NCI-H748 treated with DMSO at 0.1 percent for 48 hours (cell line): ENCODE results near the gene GAST.

Experiments used
- DNase-seq: peaks from one replicate; lab custom pipeline; 2025; lab: John Stamatoyannopoulos, UW

Gene GAST

GRCh38 chr17:41707803-41708669, 4.1 kb upstream of the GAST start:
- no peak for DNase-seq

- DNase-seq = peak; percentile 70
Observed at GRCh38 chr17:41710472-41711090, 1.6 kb upstream of the GAST start.

DNA sequence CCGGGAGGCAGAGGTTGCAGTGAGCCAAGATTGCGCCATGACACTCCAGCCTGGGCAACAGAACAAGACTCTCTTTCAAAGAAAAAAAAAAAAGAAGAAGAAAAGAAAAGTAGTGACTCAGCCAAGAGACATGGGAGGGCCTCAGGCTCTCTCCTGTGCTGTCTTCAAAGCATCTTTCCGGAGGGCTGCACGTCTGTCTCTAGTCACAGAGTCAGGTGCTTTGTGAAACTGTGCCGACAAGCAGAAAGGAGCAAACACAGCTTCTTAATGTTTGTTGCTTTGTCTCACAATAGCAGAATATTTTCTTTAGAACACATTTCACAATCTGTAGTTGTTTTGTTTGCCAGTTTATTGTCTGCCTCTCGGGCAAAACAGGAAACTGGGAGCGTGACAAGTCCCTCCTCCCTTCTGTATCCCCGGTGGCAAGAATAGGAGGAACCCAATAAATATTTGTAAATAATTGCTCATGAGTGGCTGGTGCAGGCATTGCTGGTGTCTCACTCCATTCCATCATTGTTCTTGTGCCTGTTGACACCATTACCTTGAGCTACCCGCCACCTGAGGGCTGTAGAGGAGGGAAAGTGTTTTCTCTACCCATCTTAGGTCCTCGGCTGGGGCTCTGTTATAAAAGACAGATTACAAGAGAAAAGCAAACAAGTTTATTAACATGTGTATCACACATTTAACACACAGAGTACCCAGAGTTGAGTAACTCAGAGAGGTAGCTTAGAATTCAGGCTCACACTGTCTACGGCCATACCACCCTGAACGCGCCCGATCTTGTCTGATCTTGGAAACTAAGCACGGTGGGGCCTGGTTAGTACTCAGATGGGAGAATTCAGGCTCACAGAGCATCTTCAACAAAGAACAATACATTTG, 5.5 kb downstream of the GAST start:
- DNase-seq = no peak

GRCh38 chr17:41718287-41718645, 6.1 kb downstream of the GAST start:
- no peak for DNase-seq

GRCh38 chr17:41722231-41722630, 10.1 kb downstream of the GAST start:
- no peak for DNase-seq

DNA sequence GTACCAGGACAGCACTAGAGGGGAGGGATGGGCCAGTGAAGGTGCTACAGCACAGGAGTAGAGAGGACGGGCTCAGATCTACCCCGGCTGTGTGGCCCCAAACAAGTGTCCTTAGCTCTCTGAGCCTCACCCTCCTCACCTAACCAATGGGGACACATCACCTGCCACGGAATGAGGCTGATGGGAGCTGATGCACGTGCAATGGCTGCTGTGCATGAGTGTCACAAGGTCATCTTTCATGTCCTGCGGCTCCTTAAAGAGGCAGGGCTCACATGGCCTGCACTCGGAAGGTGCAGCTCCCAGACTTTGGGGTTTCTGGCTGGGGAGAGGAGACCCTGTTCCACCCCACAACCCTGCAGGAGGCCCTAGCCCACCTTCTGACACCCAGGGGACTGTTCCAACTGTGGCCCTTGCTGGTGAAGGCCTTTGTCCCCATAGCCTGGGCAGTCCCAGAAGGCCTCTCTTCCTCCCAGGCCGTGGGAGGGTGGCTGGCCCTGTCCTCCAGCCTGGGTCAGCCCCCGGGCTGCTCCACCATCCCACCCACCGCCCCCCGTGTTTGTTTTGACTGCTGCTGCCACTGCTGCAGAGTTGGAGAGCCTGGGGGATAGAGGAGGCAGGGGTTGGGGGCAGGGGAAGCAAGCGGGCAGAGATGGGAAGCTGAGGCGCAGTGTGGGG, 11.8 kb downstream of the GAST start:
- DNase-seq = no peak

DNA sequence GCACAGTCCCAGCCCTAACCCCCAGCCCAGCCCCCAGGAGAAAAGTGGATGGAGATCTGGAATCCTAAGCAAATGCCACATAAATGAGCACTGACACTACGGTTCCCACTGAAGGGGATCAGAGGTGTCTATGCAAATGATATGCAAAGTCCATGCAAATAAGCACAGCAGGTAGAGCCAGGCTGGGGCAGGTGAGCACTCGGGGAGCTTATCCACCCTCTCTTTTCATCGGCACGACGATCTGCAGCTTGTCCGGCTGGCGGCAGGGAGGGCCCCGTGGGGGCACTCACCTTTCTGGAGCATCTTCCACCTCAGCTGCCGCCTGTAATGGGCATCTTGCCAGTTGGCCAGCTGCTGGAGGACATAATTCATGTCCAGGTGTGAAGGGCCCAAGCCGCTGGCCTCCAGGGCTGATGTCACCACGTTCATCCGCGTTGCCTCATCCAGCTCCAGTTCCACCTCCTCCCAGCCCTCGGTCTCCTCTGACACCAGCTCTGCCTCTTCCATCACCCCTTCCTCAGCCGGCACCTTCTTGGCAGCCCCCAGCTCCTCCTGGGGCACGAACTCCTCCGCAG, 12.4 kb downstream of the GAST start:
- no peak for DNase-seq

- DNase-seq = no peak
Observed at GRCh38 chr17:41725134-41725533, 13.0 kb downstream of the GAST start.

DNA sequence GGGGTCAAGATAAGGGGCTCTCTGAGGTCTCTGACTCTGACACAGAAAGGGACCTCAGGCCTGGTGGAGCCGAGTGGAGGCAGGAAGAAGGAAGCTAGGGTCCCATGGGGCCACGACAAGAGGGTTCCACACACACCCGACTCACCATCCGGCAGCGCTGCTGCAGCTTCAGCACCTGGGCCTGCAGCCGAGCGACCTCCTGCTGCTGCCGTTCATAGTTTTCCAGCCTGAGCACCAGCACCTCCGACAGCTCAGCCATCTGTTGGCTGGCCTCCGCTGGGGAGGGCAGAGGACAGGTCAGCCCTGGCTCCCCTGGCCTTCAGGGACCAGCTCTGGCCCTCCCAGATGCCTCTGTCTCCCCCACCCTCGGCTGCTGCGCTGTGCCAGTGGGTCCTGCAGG, 15.9 kb downstream of the GAST start:
- no peak for DNase-seq

GRCh38 chr17:41730479-41730878, 18.3 kb downstream of the GAST start:
- no peak for DNase-seq

- DNase-seq = no peak
Observed at GRCh38 chr17:41731836-41732235, 19.7 kb downstream of the GAST start.

DNA sequence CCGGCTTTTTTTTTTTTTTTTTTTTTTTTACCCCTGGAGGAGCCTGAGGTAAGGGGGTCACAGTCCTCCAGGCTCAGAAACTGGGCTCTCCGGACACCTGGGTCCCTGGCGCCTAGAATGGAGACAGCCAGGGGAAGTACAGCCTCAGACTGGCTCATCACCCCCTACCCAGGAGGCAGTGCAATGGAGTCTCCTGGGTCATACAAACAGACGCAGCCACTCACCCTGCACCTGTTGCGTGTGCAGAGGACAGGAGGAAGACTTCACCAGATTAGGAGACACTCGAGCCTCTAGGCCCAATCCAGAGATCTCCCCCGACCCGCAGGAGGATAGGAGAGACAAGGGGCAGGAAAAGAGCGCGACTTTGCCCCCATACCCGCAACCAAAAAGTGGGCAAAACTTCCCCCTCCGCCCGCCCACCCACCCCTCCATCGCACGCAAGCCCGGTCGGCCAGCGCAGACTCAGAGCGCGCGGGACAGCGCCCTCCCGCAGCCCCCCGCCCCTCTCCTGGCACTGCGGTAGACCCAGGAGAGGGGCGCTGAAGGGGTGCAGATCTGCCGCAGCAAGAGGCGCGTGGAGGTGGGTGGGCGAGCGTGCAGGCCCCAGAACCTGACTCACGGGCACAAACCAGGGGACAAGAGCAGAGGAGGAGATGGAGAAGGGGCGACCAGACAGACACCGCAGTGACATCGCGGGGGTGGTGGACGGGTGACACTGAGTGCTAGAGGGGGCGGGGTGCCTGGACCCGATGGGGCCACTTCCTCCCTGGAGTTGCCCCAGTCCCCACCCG, 21.4 kb downstream of the GAST start:
- DNase-seq = no peak

DNA sequence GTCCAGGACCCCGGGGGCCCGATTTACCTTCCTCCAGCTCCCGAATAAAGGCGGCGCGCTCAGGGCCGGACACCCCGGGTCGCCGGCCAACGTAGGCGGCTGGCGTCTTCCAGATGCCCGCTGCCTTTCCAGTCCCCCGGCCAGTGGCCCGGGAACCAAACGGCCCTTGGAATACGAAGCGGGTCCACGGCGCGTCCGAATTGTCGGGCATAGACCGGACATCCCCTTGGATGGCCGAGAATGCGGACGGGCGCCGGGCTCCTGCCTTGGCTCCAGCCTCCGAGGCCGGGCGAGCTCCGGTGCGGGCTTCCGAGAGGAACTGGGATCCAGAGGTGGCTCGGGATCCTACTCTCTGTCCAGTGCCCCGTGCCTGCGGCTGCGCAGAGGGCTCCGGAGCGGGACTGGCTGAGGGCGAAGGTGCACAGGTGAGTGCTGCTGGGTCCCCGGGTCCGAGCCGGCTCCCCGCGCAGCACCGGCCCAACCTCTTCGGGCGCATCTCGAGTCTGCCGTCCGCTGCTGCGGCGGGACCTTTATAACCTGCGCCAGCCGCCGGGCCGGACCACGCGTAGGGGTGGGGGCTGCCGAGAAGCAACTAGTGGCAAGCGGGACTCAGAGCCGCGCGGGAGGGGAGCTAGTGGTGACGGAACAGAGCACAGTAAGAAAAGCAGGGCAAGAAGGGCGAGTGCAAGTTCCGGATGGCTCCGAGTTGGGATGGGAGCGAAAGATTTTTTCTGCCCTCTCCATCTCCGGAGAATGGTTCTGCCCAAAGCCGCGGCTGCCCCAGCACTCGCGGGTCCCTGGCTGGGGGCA, 22.2 kb downstream of the GAST start, which contains the start of gene HAP1:
Gene HAP1, minus strand, starts transcription at position 505 of the 810 bp plus-strand sequence. Its CDS starts 9 bp downstream, at position 496.
- peak; percentile 13 for DNase-seq

DNA sequence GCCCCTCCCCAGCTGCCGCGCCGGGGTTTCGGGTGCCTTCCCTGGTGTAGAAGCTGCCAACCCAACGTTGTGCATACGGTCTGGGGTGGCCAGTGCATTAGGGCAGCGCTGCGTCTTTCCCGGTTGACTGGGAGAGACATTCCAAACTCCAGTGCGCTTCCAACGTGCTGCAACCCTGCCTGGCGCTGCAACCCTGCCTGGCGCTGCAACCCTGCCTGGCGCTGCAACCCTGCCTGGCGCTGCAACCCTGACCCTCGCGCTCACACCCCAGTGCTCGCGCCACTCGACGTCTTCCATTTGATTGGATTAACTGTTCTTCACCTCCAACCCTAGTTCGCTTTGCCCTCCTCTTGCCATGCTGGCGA, 22.8 kb downstream of the GAST start:
- no peak for DNase-seq

- DNase-seq = no peak
Observed at GRCh38 chr17:41735744-41736143, 23.6 kb downstream of the GAST start.

DNA sequence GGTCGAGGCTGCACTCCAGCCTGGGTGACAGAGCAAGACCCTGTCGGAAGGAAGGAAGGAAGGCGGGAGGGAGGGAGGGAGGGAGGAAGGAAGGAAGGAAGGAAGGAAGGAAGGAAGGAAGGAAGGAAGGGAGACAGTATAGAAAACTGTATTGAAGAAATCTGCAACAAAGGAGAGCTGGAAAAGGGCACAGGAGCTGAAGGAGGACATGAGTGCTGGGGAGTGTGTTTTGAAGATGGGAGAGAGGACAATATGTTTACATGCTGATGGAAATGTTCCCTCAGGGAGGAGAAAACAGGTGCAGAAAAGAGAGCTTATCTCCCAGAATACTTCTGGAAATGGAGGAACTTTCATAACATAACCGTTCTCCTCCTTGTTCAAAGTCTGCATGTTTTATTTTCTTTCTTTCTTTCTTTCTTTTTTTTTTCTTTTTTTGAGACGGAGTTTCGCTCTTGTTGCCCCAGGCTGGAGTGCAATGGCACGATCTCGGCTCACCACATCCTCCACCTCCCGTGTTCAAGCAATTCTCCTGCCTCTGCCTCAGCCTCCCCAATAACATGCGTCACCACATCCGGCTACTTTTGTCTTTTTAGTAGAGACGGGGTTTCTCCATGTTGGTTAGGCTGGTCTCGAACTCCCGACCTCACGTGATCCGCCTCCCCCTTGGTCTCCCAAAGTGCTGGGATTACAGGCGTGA, 25.0 kb downstream of the GAST start:
- no peak for DNase-seq

GRCh38 chr17:41737680-41738023, 25.5 kb downstream of the GAST start:
- no peak for DNase-seq

- peak; percentile 60 for DNase-seq
Observed at GRCh38 chr17:41738077-41738800, 26.1 kb downstream of the GAST start.

DNA sequence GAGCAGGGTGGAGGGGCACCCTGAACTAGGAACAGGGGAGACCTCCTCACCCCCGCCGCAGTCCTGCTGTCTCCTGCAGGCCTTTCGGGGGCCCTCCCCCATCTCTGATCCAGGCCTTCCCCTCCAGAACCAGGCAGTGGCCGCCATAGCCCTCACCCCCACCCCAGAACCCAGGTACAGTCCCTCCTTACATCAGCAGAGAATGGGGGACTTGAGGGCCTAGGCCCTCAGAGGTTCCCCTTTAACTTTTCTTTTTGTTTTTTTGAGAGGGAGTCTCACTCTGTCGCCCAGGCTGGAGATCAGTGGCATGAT, 26.6 kb downstream of the GAST start:
- DNase-seq = no peak
